Measurements from ENCODE around the gene HELLS.

DNA sequence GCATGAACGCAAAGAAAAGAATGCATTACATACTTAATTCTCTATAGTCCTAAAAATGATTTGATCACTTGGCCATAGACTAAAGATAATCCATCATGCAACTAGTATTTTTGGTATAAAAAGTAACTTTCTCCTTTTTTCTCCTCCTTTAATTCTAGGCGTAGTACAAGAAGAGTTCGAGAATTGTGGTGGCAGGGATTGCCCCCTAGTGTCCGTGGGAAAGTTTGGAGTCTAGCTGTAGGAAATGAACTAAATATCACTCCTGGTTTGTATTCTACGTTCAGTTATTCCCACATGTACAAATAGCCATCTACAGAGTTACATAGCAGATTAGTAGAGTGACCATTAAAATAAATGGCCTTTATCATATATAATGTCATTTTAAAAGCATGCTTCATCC, 45.5 kb upstream of the HELLS start:
- TF ChIP-seq, protein P1, sequence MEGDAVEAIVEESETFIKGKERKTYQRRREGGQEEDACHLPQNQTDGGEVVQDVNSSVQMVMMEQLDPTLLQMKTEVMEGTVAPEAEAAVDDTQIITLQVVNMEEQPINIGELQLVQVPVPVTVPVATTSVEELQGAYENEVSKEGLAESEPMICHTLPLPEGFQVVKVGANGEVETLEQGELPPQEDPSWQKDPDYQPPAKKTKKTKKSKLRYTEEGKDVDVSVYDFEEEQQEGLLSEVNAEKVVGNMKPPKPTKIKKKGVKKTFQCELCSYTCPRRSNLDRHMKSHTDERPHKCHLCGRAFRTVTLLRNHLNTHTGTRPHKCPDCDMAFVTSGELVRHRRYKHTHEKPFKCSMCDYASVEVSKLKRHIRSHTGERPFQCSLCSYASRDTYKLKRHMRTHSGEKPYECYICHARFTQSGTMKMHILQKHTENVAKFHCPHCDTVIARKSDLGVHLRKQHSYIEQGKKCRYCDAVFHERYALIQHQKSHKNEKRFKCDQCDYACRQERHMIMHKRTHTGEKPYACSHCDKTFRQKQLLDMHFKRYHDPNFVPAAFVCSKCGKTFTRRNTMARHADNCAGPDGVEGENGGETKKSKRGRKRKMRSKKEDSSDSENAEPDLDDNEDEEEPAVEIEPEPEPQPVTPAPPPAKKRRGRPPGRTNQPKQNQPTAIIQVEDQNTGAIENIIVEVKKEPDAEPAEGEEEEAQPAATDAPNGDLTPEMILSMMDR (IDR thresholded peaks at IDR 0.05) = peak; percentile 56
- TF ChIP-seq EZH2 (IDR thresholded peaks at IDR 0.05) = no peak

Measured in neural progenitor cell (in vitro differentiated cells).